Measurements from ENCODE around the gene ODAD3. TPM values are rescaled to one million over a fixed set of nuclear protein-coding genes. Genes with fewer than 3 reads are reported as not detected.

Gene ODAD3
- total and polyA plus RNA-seq, 2 of the 13 experiments (the other 11 are each of a cell fraction or from before 2014, with no cell fraction given): 0.04 to 0.08 TPM

- TF ChIP-seq PATZ1 (CRISPR knock-in tag; IDR thresholded peaks at IDR 0.05) (peak; percentile 63), ZNF256 (CRISPR knock-in tag; conservative IDR thresholded peaks at IDR 0.05) (peak; percentile 91), ZNF674 (CRISPR knock-in tag; IDR thresholded peaks at IDR 0.05; ENCODE audit: low read depth) (no peak), MAF1 (CRISPR knock-in tag; IDR thresholded peaks at IDR 0.05; ENCODE audit: borderline replicate concordance) (0 out of 2 replicates have a peak, but pooled peaks have one; percentile 59), ZNF598 (CRISPR knock-in tag; IDR thresholded peaks at IDR 0.05; ENCODE audit: borderline replicate concordance) (no peak), ZNF660 (CRISPR knock-in tag; IDR thresholded peaks at IDR 0.05; ENCODE audit: borderline replicate concordance, low read depth) (no peak), KDM3A (CRISPR knock-in tag; IDR thresholded peaks at IDR 0.05; ENCODE audit: low read depth) (peak; percentile 93; the same call in 1 of the 2 replicates), ZNF572 (CRISPR knock-in tag; IDR thresholded peaks at IDR 0.05) (no peak), MIER2 (CRISPR knock-in tag; IDR thresholded peaks at IDR 0.05) (peak; percentile 88), RNF2 (conservative IDR thresholded peaks at IDR 0.05; ENCODE audit: low read depth) (no peak; the same call in 1 of the 2 replicates), FOSL2 (CRISPR knock-in tag; IDR thresholded peaks at IDR 0.05) (peak; percentile 34; the same call in 1 of the 2 replicates), SAFB2 (CRISPR knock-in tag; IDR thresholded peaks at IDR 0.05; ENCODE audit: borderline replicate concordance, low read depth) (peak; percentile 90), PRPF4 (IDR thresholded peaks at IDR 0.05; ENCODE audit: low read depth, low read length, poor library complexity, severe bottlenecking) (no peak), MXD3 (CRISPR knock-in tag; IDR thresholded peaks at IDR 0.05) (peak; percentile 94), RFX1 (IDR thresholded peaks at IDR 0.05) (no peak), RORA (CRISPR knock-in tag; IDR thresholded peaks at IDR 0.05) (no peak), SRSF9 (IDR thresholded peaks at IDR 0.05; ENCODE audit: borderline replicate concordance, insufficient read depth, low read depth, low read length, poor library complexity, severe bottlenecking) (no peak)
- TF ChIP-seq, protein P1, sequence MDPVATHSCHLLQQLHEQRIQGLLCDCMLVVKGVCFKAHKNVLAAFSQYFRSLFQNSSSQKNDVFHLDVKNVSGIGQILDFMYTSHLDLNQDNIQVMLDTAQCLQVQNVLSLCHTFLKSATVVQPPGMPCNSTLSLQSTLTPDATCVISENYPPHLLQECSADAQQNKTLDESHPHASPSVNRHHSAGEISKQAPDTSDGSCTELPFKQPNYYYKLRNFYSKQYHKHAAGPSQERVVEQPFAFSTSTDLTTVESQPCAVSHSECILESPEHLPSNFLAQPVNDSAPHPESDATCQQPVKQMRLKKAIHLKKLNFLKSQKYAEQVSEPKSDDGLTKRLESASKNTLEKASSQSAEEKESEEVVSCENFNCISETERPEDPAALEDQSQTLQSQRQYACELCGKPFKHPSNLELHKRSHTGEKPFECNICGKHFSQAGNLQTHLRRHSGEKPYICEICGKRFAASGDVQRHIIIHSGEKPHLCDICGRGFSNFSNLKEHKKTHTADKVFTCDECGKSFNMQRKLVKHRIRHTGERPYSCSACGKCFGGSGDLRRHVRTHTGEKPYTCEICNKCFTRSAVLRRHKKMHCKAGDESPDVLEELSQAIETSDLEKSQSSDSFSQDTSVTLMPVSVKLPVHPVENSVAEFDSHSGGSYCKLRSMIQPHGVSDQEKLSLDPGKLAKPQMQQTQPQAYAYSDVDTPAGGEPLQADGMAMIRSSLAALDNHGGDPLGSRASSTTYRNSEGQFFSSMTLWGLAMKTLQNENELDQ (CRISPR knock-in tag; IDR thresholded peaks at IDR 0.05; ENCODE audit: borderline replicate concordance): no peak
- TF ChIP-seq, protein P2, sequence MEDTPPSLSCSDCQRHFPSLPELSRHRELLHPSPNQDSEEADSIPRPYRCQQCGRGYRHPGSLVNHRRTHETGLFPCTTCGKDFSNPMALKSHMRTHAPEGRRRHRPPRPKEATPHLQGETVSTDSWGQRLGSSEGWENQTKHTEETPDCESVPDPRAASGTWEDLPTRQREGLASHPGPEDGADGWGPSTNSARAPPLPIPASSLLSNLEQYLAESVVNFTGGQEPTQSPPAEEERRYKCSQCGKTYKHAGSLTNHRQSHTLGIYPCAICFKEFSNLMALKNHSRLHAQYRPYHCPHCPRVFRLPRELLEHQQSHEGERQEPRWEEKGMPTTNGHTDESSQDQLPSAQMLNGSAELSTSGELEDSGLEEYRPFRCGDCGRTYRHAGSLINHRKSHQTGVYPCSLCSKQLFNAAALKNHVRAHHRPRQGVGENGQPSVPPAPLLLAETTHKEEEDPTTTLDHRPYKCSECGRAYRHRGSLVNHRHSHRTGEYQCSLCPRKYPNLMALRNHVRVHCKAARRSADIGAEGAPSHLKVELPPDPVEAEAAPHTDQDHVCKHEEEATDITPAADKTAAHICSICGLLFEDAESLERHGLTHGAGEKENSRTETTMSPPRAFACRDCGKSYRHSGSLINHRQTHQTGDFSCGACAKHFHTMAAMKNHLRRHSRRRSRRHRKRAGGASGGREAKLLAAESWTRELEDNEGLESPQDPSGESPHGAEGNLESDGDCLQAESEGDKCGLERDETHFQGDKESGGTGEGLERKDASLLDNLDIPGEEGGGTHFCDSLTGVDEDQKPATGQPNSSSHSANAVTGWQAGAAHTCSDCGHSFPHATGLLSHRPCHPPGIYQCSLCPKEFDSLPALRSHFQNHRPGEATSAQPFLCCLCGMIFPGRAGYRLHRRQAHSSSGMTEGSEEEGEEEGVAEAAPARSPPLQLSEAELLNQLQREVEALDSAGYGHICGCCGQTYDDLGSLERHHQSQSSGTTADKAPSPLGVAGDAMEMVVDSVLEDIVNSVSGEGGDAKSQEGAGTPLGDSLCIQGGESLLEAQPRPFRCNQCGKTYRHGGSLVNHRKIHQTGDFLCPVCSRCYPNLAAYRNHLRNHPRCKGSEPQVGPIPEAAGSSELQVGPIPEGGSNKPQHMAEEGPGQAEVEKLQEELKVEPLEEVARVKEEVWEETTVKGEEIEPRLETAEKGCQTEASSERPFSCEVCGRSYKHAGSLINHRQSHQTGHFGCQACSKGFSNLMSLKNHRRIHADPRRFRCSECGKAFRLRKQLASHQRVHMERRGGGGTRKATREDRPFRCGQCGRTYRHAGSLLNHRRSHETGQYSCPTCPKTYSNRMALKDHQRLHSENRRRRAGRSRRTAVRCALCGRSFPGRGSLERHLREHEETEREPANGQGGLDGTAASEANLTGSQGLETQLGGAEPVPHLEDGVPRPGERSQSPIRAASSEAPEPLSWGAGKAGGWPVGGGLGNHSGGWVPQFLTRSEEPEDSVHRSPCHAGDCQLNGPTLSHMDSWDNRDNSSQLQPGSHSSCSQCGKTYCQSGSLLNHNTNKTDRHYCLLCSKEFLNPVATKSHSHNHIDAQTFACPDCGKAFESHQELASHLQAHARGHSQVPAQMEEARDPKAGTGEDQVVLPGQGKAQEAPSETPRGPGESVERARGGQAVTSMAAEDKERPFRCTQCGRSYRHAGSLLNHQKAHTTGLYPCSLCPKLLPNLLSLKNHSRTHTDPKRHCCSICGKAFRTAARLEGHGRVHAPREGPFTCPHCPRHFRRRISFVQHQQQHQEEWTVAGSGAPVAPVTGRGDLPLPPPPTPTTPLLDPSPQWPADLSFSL (CRISPR knock-in tag; IDR thresholded peaks at IDR 0.05): no peak
Observed at GRCh38 chr19:11482384-11483050, 47.6 kb upstream of the ODAD3 start (continued).
